Calu3 (cell line): Measurements from ENCODE around the gene PAXX. TPM values are rescaled to one million over a fixed set of nuclear protein-coding genes. Genes with fewer than 3 reads are reported as not detected.
A peak's percentile ranks its signal among the peaks of the same experiment; 100 is the strongest.

ENCODE experiments used
- BruUV-seq: library from RNA; stranded (reverse); fragments of 400-500 nt; replicated peaks from 2 replicates; lab custom pipeline; 2021; lab: Mats Ljungman, UMichigan
- CTCF ChIA-PET: fragments of 300-600 bp; sonication (Branson Sonifier 250); formaldehyde crosslinking; loops from one replicate; lab custom pipeline; 2022; ENCODE audit warnings: antibody characterized with exemption; lab: Charles Lee
- DNase-seq: peaks from one replicate; pipeline ENCODE4 v3.0.0; 2022
- H3K27ac Mint-ChIP-seq: one replicate; pipeline ENCODE4 v1.8.0; 2022; ENCODE audit warnings: mixed read lengths; ENCODE audit not compliant: unreplicated experiment
- H3K27me3 Mint-ChIP-seq: one replicate; pipeline ENCODE4 v1.8.0; 2022; ENCODE audit warnings: mixed read lengths; ENCODE audit not compliant: unreplicated experiment
- H3K36me3 Mint-ChIP-seq: one replicate; pipeline ENCODE4 v1.8.0; 2022; ENCODE audit warnings: mild to moderate bottlenecking, moderate library complexity, mixed read lengths; ENCODE audit not compliant: insufficient read depth, unreplicated experiment
- H3K4me1 Mint-ChIP-seq: one replicate; pipeline ENCODE4 v1.8.0; 2022; ENCODE audit warnings: mild to moderate bottlenecking, low read depth, mixed read lengths; ENCODE audit not compliant: unreplicated experiment
- H3K4me3 Mint-ChIP-seq: one replicate; pipeline ENCODE4 v1.8.0; 2022; ENCODE audit warnings: mild to moderate bottlenecking, low read depth, moderate library complexity, mixed read lengths; ENCODE audit not compliant: unreplicated experiment
- H3K9me3 Mint-ChIP-seq: one replicate; pipeline ENCODE4 v1.8.0; 2022; ENCODE audit warnings: low read depth, mixed read lengths; ENCODE audit not compliant: unreplicated experiment
- CTCF ChIP-seq: fragments of 200-600 bp; IDR thresholded peaks from one replicate; pipeline ENCODE4 v1.8.0; 2022; ENCODE audit warnings: antibody characterized with exemption; ENCODE audit not compliant: unreplicated experiment
- intact Hi-C: fragments of 100-400 bp; cut with micrococcal nuclease; formaldehyde crosslinking; loops from one replicate; pipeline ENCODE4 v1.10.0; 2022; ENCODE audit not compliant: unreplicated experiment
- total RNA-seq: library from RNA; stranded (reverse); gene quantifications from 2 replicates; pipeline ENCODE4 v1.2.3, GENCODE V29; 2022

The PAXX gene
- total RNA-seq, 1 experiment from 2014 or later: 43.7 TPM

GRCh38 chr9:137037483-137037882 lies 45.3 kb downstream of the PAXX start:
- Mint-ChIP-seq H3K4me3 (no peak overlapping the region), H3K36me3 (peaks cover 18% of the 10 kb centered on the region), H3K9me3 (no peaks in the 10 kb centered on the region), H3K4me1 (peaks cover 8% of the 10 kb centered on the region), H3K27ac (no peak overlapping the region), H3K27me3 (no peaks in the 10 kb centered on the region)
- CTCF ChIA-PET: interaction anchor here (0.7 kb wide), 1 partner anchor 9 kb away, joined by 4 read pairs; the partner anchor contains the start of gene NPDC1
- TF ChIP-seq CTCF: no peak
- DNase-seq: no peak
- intact Hi-C loops: no loop called here
- BruUV-seq: no TSS peak

GRCh38 chr9:137038916-137039315 lies 46.7 kb downstream of the PAXX start:
- no TSS peak for BruUV-seq
- intact Hi-C loops: no loop called here
- Mint-ChIP-seq H3K4me3 (no peak overlapping the region), H3K27me3 (no peaks in the 10 kb centered on the region), H3K9me3 (no peaks in the 10 kb centered on the region), H3K27ac (no peak overlapping the region), H3K36me3 (peaks cover 18% of the 10 kb centered on the region), H3K4me1 (peaks cover 8% of the 10 kb centered on the region)
- CTCF ChIA-PET: no interaction called here
- no peak for TF ChIP-seq CTCF
- DNase-seq: no peak

GRCh38 chr9:137039611-137040366 lies 47.6 kb downstream of the PAXX start:
- no peaks in the 10 kb centered on the region for H3K27me3 Mint-ChIP-seq
- no peak for TF ChIP-seq CTCF
- DNase-seq: no peak
- no peaks in the 10 kb centered on the region for H3K9me3 Mint-ChIP-seq
- intact Hi-C loops: no loop called here
- CTCF ChIA-PET: no interaction called here
- BruUV-seq: TSS peak; percentile 58
- peaks cover 2% of the 10 kb centered on the region for H3K4me1 Mint-ChIP-seq
- no peak overlapping the region for H3K27ac Mint-ChIP-seq
- H3K4me3 Mint-ChIP-seq: no peak overlapping the region
- peaks cover 20% of the 10 kb centered on the region for H3K36me3 Mint-ChIP-seq

- Mint-ChIP-seq H3K27ac (no peak overlapping the region), H3K4me1 (no peaks in the 10 kb centered on the region), H3K27me3 (no peaks in the 10 kb centered on the region), H3K36me3 (peaks cover 28% of the 10 kb centered on the region), H3K4me3 (no peak overlapping the region), H3K9me3 (no peaks in the 10 kb centered on the region)
- DNase-seq: no peak
- intact Hi-C loops: no loop called here
- TF ChIP-seq CTCF: no peak
- CTCF ChIA-PET: no interaction called here
- no TSS peak for BruUV-seq
Observed at GRCh38 chr9:137040568-137040967, 48.3 kb downstream of the PAXX start.
